ENCODE data around the gene TIMP2.
"Not testable (repeated sequence)": the region's sequence is repeated elsewhere in the genome, so short reads cannot be mapped to it uniquely, and the experiment has no call there.

TIMP2 gene

GRCh38 chr17:78903101-78903779 lies 21.9 kb downstream of the TIMP2 start, which contains the start of gene CEP295NL:
TSS of gene CEP295NL (minus strand) at chr17:78903201. CDS start at chr17:78901828, 1,373 bp downstream.
- FAIRE-seq, result no peak

- not testable (repeated sequence) for FAIRE-seq
These were observed 23.0 kb downstream of the TIMP2 start for GRCh38 chr17:78902231-78902630.

GRCh38 chr17:78901806-78902205 lies 23.4 kb downstream of the TIMP2 start:
- no peak for FAIRE-seq

GRCh38 chr17:78900816-78901215 lies 24.4 kb downstream of the TIMP2 start:
- no peak for FAIRE-seq

- FAIRE-seq, result no peak
These were observed 25.6 kb downstream of the TIMP2 start for GRCh38 chr17:78899361-78900260.

- FAIRE-seq, result no peak
These were observed 26.2 kb downstream of the TIMP2 start for GRCh38 chr17:78898947-78899346.

- FAIRE-seq, result no peak
These were observed 26.9 kb downstream of the TIMP2 start for GRCh38 chr17:78898075-78898836.

GRCh38 chr17:78897664-78898047 lies 27.5 kb downstream of the TIMP2 start:
- FAIRE-seq, result no peak

GRCh38 chr17:78896834-78897663 lies 28.1 kb downstream of the TIMP2 start:
- no peak for FAIRE-seq

- FAIRE-seq, result no peak
These were observed 28.9 kb downstream of the TIMP2 start for GRCh38 chr17:78896091-78896833.

GRCh38 chr17:78895322-78895721 lies 29.9 kb downstream of the TIMP2 start:
- FAIRE-seq, result no peak

GRCh38 chr17:78893684-78894083 lies 31.5 kb downstream of the TIMP2 start:
- FAIRE-seq, result no peak

- no peak for FAIRE-seq
These were observed 32.2 kb downstream of the TIMP2 start for GRCh38 chr17:78892936-78893379.

GRCh38 chr17:78892520-78892919 lies 32.7 kb downstream of the TIMP2 start:
- no peak for FAIRE-seq

GRCh38 chr17:78892062-78892456 lies 33.1 kb downstream of the TIMP2 start:
- FAIRE-seq, result no peak

- FAIRE-seq, result no peak
These were observed 33.7 kb downstream of the TIMP2 start for GRCh38 chr17:78891406-78892061.

GRCh38 chr17:78890498-78890897 lies 34.7 kb downstream of the TIMP2 start:
- FAIRE-seq, result no peak

GRCh38 chr17:78890096-78890495 lies 35.1 kb downstream of the TIMP2 start:
- FAIRE-seq, result not testable (repeated sequence)

GRCh38 chr17:78889531-78889930 lies 35.7 kb downstream of the TIMP2 start:
- no peak for FAIRE-seq

GRCh38 chr17:78888941-78889518 lies 36.2 kb downstream of the TIMP2 start:
- FAIRE-seq, result no peak

GRCh38 chr17:78886954-78887353 lies 38.2 kb downstream of the TIMP2 start:
- FAIRE-seq, result no peak
